ENCODE data around the gene MCM3. TPM values are rescaled to one million over a fixed set of nuclear protein-coding genes. Genes with fewer than 3 reads are reported as not detected.

Gene MCM3
- total RNA-seq, 1 experiment from 2014 or later = 209 TPM

DNA sequence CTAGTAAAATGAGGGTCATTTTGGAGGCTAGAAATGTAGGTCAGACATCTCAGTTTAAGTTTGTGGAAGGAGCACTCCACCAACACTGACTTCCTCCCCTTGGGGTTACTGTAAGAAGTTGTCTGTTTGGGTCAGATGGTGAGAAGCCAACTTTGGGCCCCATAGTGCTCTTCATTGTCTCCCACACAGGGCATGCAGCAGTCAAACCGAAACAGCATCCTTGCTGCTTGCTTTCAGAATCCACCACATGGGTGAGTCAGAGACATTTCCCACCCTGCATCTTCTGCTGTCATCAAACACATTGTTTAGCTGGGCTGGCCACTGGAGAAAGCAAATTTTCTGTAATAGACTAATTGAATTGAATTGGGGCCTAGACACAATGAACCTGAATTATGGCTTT, 57.0 kb downstream of the MCM3 start:
- DNase-seq (ENCODE audit: low read depth) = no peak
- in situ Hi-C loops (cut with HindIII; ENCODE audit: low pct_unique_long_range_greater_than_20kb, low sequenced_read_pairs) = no loop called here

DNA sequence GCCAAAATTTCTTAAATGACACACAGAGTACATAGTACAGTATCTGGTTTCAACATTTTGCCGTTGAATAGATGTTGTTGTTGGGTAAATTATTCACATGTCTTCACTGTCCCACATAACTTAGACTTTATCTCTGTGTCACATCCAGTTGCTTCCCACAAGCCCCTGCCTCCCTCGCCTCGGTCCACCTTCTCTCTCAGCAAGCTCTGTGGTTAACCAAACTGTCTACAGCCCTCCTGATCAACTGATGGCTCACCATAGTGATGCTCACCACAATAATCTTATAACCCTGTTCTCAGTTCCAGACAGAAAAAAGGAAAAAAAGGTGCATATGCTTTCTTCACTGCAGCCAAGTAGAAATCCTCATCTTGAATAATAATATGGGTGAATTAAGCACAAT, 63.2 kb downstream of the MCM3 start:
- DNase-seq (ENCODE audit: low read depth) = no peak
- in situ Hi-C loops (cut with HindIII; ENCODE audit: low pct_unique_long_range_greater_than_20kb, low sequenced_read_pairs) = no loop called here

DNA sequence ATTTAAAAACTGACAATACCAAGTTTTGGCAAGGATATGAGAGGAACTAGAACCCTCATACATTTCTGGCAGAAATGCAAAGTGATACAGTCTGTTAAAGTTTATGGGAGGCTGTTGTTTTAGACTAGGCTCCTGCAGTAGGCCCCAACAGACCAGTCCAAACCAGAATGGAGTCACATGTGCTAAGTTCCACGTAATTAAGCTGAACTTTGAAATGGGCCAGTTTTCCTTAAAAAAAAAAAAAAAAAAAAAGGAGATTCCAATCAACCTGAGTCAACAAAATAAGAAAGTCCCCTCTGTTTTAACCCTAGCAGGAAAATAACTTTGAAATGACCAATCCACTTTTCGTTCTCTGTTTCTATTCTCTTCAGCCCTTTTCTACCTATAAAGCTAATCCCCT, 66.8 kb downstream of the MCM3 start:
- in situ Hi-C loops (cut with HindIII; ENCODE audit: low pct_unique_long_range_greater_than_20kb, low sequenced_read_pairs) = no loop called here
- DNase-seq (ENCODE audit: low read depth) = no peak

DNA sequence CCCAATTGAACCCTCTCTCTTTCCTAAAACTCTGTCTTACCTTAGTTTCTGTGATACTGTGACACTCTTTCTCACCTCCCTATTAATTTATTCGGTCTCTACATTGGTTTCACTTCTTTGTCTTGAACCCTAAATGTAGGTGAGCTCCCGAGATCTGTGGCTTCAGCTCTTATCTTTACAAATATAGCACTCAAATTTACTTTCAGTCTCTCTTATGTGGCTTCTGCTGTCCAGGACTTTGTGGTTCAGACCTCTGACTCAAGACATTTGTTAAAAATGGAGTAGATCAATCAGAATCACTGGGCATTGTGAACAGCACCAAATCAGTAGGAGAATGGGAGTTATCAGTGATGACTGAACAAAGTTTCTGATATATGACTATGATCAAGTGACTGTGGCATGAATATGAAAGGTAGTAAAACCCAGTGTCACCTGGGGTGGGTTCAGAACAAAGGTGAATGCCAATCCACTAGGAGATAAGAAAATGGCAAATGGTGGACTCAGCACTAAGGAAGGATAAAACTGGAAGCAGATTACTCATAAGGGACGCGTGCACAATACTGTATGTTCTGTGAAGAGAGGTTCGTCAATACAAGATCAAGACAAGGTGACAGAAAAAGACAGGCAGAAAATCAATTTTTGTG, 67.5 kb downstream of the MCM3 start:
- in situ Hi-C loops (cut with HindIII; ENCODE audit: low pct_unique_long_range_greater_than_20kb, low sequenced_read_pairs) = no loop called here

DNA sequence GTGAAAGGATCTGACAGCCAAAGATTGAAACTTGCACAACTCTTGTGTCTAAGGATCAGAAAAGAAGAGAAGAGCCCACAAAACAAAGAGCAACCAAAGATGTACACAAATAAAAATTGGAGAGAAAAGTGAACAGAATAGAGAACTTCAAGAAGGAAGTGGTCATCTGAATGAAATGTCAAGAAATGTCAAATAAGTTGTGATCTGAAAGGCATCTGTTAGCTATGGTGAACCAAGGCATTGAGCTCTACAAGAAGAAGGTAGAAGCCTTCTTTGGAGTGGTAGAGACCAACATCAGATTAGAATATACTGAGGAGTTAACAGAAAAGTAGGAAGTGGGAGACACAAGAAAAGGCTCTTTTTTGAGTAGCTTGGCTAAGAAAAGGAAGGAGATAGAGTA, 68.8 kb downstream of the MCM3 start:
- in situ Hi-C loops (cut with HindIII; ENCODE audit: low pct_unique_long_range_greater_than_20kb, low sequenced_read_pairs) = no loop called here

More for the DNA sequence above, 67.5 kb downstream of the MCM3 start:
- DNase-seq (ENCODE audit: low read depth) = no peak

More for the DNA sequence above, 68.8 kb downstream of the MCM3 start:
- no peak for DNase-seq (ENCODE audit: low read depth)

Other genes with a start within 250 kb of the MCM3 start
- gene PKHD1, start 197.1 kb downstream of the MCM3 start, total RNA-seq (2014; rRNA removed; shearing (Covaris generic); ENCODE audit: low replicate concordance) = 3.4 and 4.2 TPM in 2 replicates
- not detected in 2 replicates for gene IL17A, start 98.4 kb downstream of the MCM3 start, total RNA-seq (2014; rRNA removed; shearing (Covaris generic); ENCODE audit: low replicate concordance)
- gene IL17F, start 40.2 kb downstream of the MCM3 start, total RNA-seq (2014; rRNA removed; shearing (Covaris generic); ENCODE audit: low replicate concordance) = not detected in 2 replicates
- 3.7 and 3.9 TPM in 2 replicates for gene PAQR8, start 77.4 kb upstream of the MCM3 start, total RNA-seq (2014; rRNA removed; shearing (Covaris generic); ENCODE audit: low replicate concordance)
- 22.5 and 30.7 TPM in 2 replicates for gene EFHC1, start 135.6 kb upstream of the MCM3 start, total RNA-seq (2014; rRNA removed; shearing (Covaris generic); ENCODE audit: low replicate concordance)

Measured in Caki2 (cell line).